BLaER1 (cell line): ENCODE data around the gene GFOD1.
"Not testable (repeated sequence)": the region's sequence is repeated elsewhere in the genome, so short reads cannot be mapped to it uniquely, and the experiment has no call there.

Experiments used
- H3K27ac ChIP-seq: shearing (Covaris generic); formaldehyde crosslinking; 2 replicates; pipeline ENCODE4 v1.8.1; 2022
- H3K27me3 ChIP-seq: shearing (Covaris generic); formaldehyde crosslinking; 2 replicates; pipeline ENCODE4 v1.8.1; 2022
- H3K36me3 ChIP-seq: shearing (Covaris generic); formaldehyde crosslinking; 2 replicates; pipeline ENCODE4 v1.8.1; 2022
- H3K4me1 ChIP-seq: shearing (Covaris generic); formaldehyde crosslinking; 2 replicates; pipeline ENCODE4 v1.8.1; 2022
- H3K4me2 ChIP-seq: shearing (Covaris generic); formaldehyde crosslinking; 2 replicates; pipeline ENCODE4 v1.8.1; 2022
- H3K4me3 ChIP-seq: shearing (Covaris generic); formaldehyde crosslinking; 2 replicates; pipeline ENCODE4 v1.8.1; 2022
- H3K9ac ChIP-seq: shearing (Covaris generic); formaldehyde crosslinking; 2 replicates; pipeline ENCODE4 v1.8.1; 2022
- H3K9me3 ChIP-seq: shearing (Covaris generic); formaldehyde crosslinking; 2 replicates; pipeline ENCODE4 v1.8.1; 2022
- H4K20me1 ChIP-seq: shearing (Covaris generic); formaldehyde crosslinking; 2 replicates; pipeline ENCODE4 v1.8.1; 2022
- Cebpa-rat ChIP-seq: shearing (Covaris generic); IDR thresholded peaks from 2 replicates; pipeline ENCODE4 v1.8.1; 2022

The GFOD1 gene

GRCh38 chr6:13392462-13392861 is 94.9 kb downstream of the GFOD1 start:
- Histone ChIP-seq H3K4me3 (no peak overlapping the region), H3K4me2 (no peak overlapping the region), H3K9ac (no peak overlapping the region), H4K20me1 (peaks cover 11% of the 10 kb centered on the region; the same call in 1 of the 2 replicates), H3K27ac (no peak overlapping the region), H3K27me3 (no peaks in the 10 kb centered on the region), H3K9me3 (peaks cover 24% of the 10 kb centered on the region), H3K4me1 (peaks cover 7% of the 10 kb centered on the region), H3K36me3 (0 out of 2 replicates have a peak, but pooled peaks cover 6% of the 10 kb centered on the region)
- no peak for TF ChIP-seq Cebpa-rat

DNA sequence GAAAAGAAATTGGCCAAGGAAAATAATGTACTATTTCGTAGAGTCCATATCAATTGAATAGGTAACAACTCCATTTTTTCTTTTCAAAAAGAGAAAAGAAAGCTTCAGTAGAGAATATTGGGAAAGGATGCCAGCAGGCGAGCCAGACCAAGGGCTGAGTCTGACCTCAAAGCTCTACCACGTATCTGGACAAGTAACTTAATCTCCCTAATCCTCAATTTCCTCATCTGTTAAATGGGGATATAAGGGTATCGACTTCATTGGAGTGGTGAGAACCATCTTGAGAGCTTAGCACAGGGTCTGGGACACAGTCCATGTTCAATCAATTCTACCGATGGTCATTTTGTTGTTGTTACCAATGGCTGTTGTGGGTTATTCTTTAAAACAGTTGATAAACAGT is 95.9 kb downstream of the GFOD1 start:
- H3K36me3 ChIP-seq = 0 out of 2 replicates have a peak, but pooled peaks cover 6% of the 10 kb centered on the region
- no peak for TF ChIP-seq Cebpa-rat
- H4K20me1 ChIP-seq = peaks cover 6% of the 10 kb centered on the region; the same call in 1 of the 2 replicates
- H3K27ac ChIP-seq = no peak overlapping the region
- H3K9ac ChIP-seq = no peak overlapping the region
- peaks cover 7% of the 10 kb centered on the region for H3K4me1 ChIP-seq
- no peaks in the 10 kb centered on the region for H3K27me3 ChIP-seq
- H3K4me2 ChIP-seq = no peak overlapping the region
- no peak overlapping the region for H3K4me3 ChIP-seq
- H3K9me3 ChIP-seq = peaks cover 24% of the 10 kb centered on the region

DNA sequence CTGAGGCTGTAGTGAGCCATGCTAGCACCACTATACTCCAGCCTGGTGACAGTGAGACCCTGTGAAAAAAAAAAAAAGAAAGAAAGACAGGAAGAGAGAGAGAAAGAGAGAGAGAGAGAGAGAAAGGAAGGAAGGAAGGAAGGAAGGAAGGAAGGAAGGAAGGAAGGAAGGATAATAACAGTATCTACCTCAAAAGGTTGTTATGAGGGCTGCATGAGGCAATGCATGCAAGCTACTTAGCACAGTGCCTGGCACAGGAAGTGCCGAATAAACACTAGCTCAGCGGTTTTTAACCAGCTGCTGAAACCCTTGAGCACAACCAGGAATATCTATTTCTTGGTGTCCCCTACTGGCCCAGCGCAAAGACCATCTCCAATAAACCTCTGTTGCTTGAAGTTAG is 96.7 kb downstream of the GFOD1 start:
- no peak for TF ChIP-seq Cebpa-rat
- no peak overlapping the region; the same call in 1 of the 2 replicates for H3K4me2 ChIP-seq
- peaks cover 8% of the 10 kb centered on the region; the same call in 1 of the 2 replicates for H4K20me1 ChIP-seq
- H3K4me3 ChIP-seq = no peak overlapping the region
- H3K9ac ChIP-seq = no peak overlapping the region
- H3K27ac ChIP-seq = no peak overlapping the region
- H3K27me3 ChIP-seq = no peaks in the 10 kb centered on the region
- H3K9me3 ChIP-seq = peaks cover 24% of the 10 kb centered on the region
- H3K4me1 ChIP-seq = peaks cover 7% of the 10 kb centered on the region
- 0 out of 2 replicates have a peak, but pooled peaks cover 6% of the 10 kb centered on the region for H3K36me3 ChIP-seq

DNA sequence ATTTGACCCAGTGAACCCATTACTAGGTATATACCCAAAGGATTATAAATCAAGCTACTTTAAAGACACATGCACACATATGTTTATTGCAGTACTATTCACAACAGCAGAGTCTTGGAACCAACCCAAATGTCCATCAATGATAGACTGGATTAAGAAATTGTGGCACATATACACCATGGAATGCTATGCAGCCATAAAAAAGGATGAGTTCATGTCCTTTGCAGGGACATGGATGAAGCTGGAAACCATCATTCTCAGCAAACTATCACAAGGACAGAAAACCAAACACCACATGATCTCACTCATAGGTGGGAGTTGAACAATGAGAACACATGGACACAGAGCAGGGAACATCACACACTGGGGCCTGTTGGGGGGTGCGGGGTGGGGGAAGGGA is 98.2 kb downstream of the GFOD1 start:
- not testable (repeated sequence) for H3K4me1 ChIP-seq, H3K36me3 ChIP-seq, H3K9ac ChIP-seq

DNA sequence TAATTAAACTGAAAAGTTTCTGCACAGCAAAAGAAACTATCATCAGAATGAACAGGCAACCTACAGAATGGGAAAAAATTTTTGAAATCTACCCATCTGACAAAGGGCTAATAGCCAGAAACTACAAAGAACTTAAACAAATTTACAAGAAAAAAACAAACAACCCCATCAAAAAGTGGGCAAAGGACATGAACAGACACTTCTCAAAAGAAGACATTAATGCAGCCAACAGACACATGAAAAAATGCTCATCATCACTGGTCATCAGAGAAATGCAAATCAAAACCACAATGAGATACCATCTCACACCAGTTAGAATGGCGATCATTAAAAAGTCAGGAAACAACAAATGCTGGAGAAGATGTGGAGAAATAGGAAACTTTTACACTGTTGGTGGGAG is 98.6 kb downstream of the GFOD1 start:
- not testable (repeated sequence) for H3K4me2 ChIP-seq, H3K27me3 ChIP-seq, H3K4me3 ChIP-seq, H3K27ac ChIP-seq, H3K36me3 ChIP-seq, H3K9ac ChIP-seq, H3K4me1 ChIP-seq
- Histone ChIP-seq H3K9me3 (peaks cover 24% of the 10 kb centered on the region), H4K20me1 (peaks cover 17% of the 10 kb centered on the region; the same call in 1 of the 2 replicates)

More for the DNA sequence above, 98.2 kb downstream of the GFOD1 start:
- not testable (repeated sequence) for H3K4me3 ChIP-seq, H3K4me2 ChIP-seq, H3K27ac ChIP-seq, H3K27me3 ChIP-seq
- Histone ChIP-seq H4K20me1 (peaks cover 17% of the 10 kb centered on the region; the same call in 1 of the 2 replicates), H3K9me3 (peaks cover 24% of the 10 kb centered on the region)

DNA sequence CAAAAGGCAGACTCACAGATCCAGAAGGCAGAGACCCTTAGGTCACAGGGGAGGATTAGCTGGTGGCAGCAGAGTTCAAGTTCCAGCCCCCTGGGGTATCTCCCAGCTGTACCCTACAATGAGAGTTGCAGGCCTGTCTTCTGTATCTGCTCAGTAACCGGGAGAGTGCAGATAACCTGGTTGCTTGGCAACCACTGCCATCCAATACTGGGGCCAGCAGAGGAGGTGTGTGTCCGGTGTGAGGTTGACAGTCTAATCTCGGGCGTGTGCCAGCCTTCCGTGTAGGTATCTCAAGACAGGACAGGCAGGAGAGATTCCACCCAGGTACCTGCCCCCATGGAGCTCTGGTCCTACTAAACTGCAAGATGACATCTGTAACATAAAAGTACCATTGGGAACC is 102.4 kb downstream of the GFOD1 start:
- no peaks in the 10 kb centered on the region for H3K36me3 ChIP-seq
- H3K27me3 ChIP-seq = no peaks in the 10 kb centered on the region
- no peak overlapping the region for H3K4me3 ChIP-seq
- no peaks in the 10 kb centered on the region for H3K4me1 ChIP-seq
- peaks cover 15% of the 10 kb centered on the region for H3K9me3 ChIP-seq
- no peak overlapping the region for H3K27ac ChIP-seq
- H3K4me2 ChIP-seq = no peak overlapping the region
- TF ChIP-seq Cebpa-rat = no peak
- peaks cover 24% of the 10 kb centered on the region; the same call in 1 of the 2 replicates for H4K20me1 ChIP-seq
- no peak overlapping the region for H3K9ac ChIP-seq

- H3K36me3 ChIP-seq = no peaks in the 10 kb centered on the region
- no peak overlapping the region for H3K4me2 ChIP-seq
- H3K27ac ChIP-seq = no peak overlapping the region
- no peak for TF ChIP-seq Cebpa-rat
- H4K20me1 ChIP-seq = peaks cover 24% of the 10 kb centered on the region; the same call in 1 of the 2 replicates
- H3K9ac ChIP-seq = no peak overlapping the region
- H3K4me1 ChIP-seq = no peaks in the 10 kb centered on the region
- H3K27me3 ChIP-seq = no peaks in the 10 kb centered on the region
- H3K9me3 ChIP-seq = peaks cover 11% of the 10 kb centered on the region
- no peak overlapping the region for H3K4me3 ChIP-seq
These were observed 102.9 kb downstream of the GFOD1 start for GRCh38 chr6:13384506-13384905.

DNA sequence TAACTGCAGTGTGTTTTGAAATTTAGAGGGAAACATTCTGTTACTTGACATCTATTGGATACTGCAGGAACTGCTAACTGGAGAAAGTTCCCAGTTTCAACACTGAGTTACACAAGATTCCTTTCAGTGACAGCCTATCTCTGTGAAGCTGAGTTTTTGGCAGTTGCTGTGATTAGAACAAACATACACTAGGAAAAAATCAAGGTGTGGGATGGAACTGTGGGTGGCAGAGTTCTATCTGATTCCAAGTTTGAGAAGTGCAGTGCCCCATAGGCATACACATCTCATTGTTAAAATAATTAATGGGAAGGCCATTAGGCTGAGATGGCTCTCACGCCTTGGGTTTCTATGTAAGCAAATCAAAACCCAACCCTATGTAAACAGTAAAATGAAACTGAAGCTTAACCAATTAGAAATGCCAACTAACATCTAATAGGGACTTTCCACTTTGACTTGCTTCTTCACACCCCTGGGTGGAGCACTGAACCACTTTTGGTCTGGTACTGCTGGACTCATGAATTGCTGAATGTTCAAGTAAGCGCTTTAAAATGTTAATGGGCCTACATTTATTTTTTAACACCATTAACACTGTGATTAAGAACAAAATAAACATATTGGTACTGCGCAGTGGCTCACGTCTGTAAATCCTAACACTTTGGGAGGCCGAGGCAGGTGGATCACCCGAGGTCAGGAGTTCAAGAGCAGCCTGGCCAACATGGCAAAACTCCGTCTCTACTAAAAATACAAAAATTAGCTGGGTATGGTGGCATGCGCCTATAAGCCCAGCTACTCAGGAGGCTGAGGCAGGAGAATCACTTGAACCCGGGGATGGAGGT is 103.9 kb downstream of the GFOD1 start:
- no peak overlapping the region for H3K4me2 ChIP-seq
- no peak overlapping the region for H3K27ac ChIP-seq
- H4K20me1 ChIP-seq = peaks cover 24% of the 10 kb centered on the region; the same call in 1 of the 2 replicates
- 0 out of 2 replicates have a peak, but pooled peaks cover 2% of the 10 kb centered on the region for H3K9me3 ChIP-seq
- no peaks in the 10 kb centered on the region for H3K27me3 ChIP-seq
- H3K4me1 ChIP-seq = no peaks in the 10 kb centered on the region
- H3K9ac ChIP-seq = no peak overlapping the region
- no peak overlapping the region for H3K4me3 ChIP-seq
- no peak for TF ChIP-seq Cebpa-rat
- H3K36me3 ChIP-seq = peaks cover 1% of the 10 kb centered on the region; the same call in 1 of the 2 replicates

- H3K27ac ChIP-seq = no peak overlapping the region
- H3K36me3 ChIP-seq = peaks cover 12% of the 10 kb centered on the region; the same call in 1 of the 2 replicates
- no peaks in the 10 kb centered on the region for H3K9me3 ChIP-seq
- no peak overlapping the region for H3K4me3 ChIP-seq
- no peak overlapping the region for H3K4me2 ChIP-seq
- TF ChIP-seq Cebpa-rat = no peak
- no peak overlapping the region for H3K9ac ChIP-seq
- H3K27me3 ChIP-seq = no peaks in the 10 kb centered on the region
- peaks cover 17% of the 10 kb centered on the region; the same call in 1 of the 2 replicates for H4K20me1 ChIP-seq
- H3K4me1 ChIP-seq = no peaks in the 10 kb centered on the region
These were observed 106.6 kb downstream of the GFOD1 start for GRCh38 chr6:13380761-13381160.
